SU-DHL-6 (cell line): ENCODE results near the gene KRT32.

ENCODE experiments used
- H2AFZ ChIP-seq: fragments of 200-600 bp; sonication (generic); 2 replicates; pipeline ENCODE4 v1.6.1; 2014; ENCODE audit warnings: low read depth, mild to moderate bottlenecking, moderate library complexity, mixed read lengths, antibody characterized with exemption, low read length; ENCODE audit not compliant: severe bottlenecking
- H3F3A ChIP-seq: fragments of 200-600 bp; shearing (Covaris generic); 2 replicates; pipeline ENCODE4 v1.6.0; 2016; ENCODE audit warnings: antibody characterized with exemption, mild to moderate bottlenecking; ENCODE audit not compliant: insufficient read depth
- H3K27ac ChIP-seq: fragments of 200-600 bp; sonication (generic); 2 replicates; pipeline ENCODE4 v1.5.1; 2016; ENCODE audit warnings: low read depth, mild to moderate bottlenecking, low read length, moderate library complexity, mixed read lengths
- H3K27me3 ChIP-seq: fragments of 200-600 bp; sonication (generic), shearing (Covaris generic); 2 replicates; pipeline ENCODE4 v1.6.0; 2014; ENCODE audit warnings: mild to moderate bottlenecking, low read length
- H3K36me3 ChIP-seq: fragments of 200-600 bp; sonication (generic); 2 replicates; pipeline ENCODE4 v1.6.1; 2014; ENCODE audit warnings: mild to moderate bottlenecking, low read length, mixed read lengths
- H3K4me2 ChIP-seq: fragments of 300-600, 200-600 bp; shearing (Covaris generic), sonication (generic); 2 replicates; pipeline ENCODE4 v1.6.0; 2014; ENCODE audit warnings: low read length, low read depth, mild to moderate bottlenecking; ENCODE audit not compliant: poor library complexity, severe bottlenecking
- H3K4me3 ChIP-seq: fragments of 200-600 bp; sonication (generic); 2 replicates; pipeline ENCODE4 v1.5.1; 2014; ENCODE audit warnings: antibody characterized with exemption, low read length, mild to moderate bottlenecking, mixed read lengths; ENCODE audit not compliant: insufficient read depth, poor library complexity, severe bottlenecking
- H3K79me2 ChIP-seq: fragments of 200-600 bp; sonication (generic); 2 replicates; pipeline ENCODE4 v1.6.1; 2014; ENCODE audit warnings: mild to moderate bottlenecking, low read length, moderate library complexity; ENCODE audit not compliant: insufficient read depth
- H3K9ac ChIP-seq: fragments of 200-600 bp; sonication (generic); 2 replicates; pipeline ENCODE4 v1.7.0; 2014; ENCODE audit warnings: mild to moderate bottlenecking, low read length
- H3K9me2 ChIP-seq: fragments of 200-600 bp; sonication (generic); replicated peaks from 2 replicates; pipeline ENCODE4 v1.6.1; 2014; ENCODE audit warnings: low read length; ENCODE audit not compliant: insufficient read depth
- H3K9me3 ChIP-seq: fragments of 200-600 bp; sonication (generic); 2 replicates; pipeline ENCODE4 v1.6.1; 2014; ENCODE audit warnings: low read length, mixed read lengths; ENCODE audit not compliant: insufficient read depth
- H4K20me1 ChIP-seq: fragments of 200-600 bp; sonication (generic); 2 replicates; pipeline ENCODE4 v1.6.1; 2014; ENCODE audit warnings: low read depth, mild to moderate bottlenecking, antibody characterized with exemption, low read length, moderate library complexity, mixed read lengths
- EZH2phosphoT487 ChIP-seq: fragments of 200-600 bp; sonication (generic), shearing (Covaris generic); conservative IDR thresholded peaks from 2 replicates; pipeline ENCODE4 v1.6.1; 2018; ENCODE audit warnings: mild to moderate bottlenecking, antibody characterized with exemption, low read length, moderate library complexity, mixed read lengths
- TF ChIP-seq, protein P1 (sequence below): fragments of 200-600 bp; sonication (generic); IDR thresholded peaks from one replicate; pipeline ENCODE4 v1.5.1; 2017; ENCODE audit warnings: antibody characterized with exemption, mild to moderate bottlenecking, low read length, moderate library complexity; ENCODE audit not compliant: insufficient read depth, poor library complexity, severe bottlenecking

KRT32 gene

DNA sequence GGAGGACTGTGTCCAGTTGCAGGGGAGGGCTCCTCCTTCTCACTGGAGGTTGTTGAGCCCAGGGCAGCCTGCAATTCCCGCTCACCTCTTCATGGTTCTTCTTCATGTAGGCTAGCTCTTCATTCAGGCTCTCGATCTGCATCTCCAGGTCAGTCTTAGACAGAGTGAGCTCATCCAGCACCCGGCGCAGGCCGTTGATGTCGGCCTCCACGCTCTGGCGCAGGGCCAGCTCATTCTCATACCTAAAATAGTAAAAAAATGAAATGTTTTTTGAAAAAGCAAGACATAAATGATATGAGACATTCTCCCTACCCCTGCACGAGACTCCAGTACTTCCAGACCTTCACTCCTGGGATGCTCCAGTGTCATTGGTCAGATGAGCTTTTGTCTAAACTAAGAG lies 36.0 kb upstream of the KRT32 start:
- Histone ChIP-seq H2AFZ (no peak overlapping the region), H3F3A (no peaks in the 10 kb centered on the region), H3K36me3 (no peaks in the 10 kb centered on the region), H3K9me2 (no peaks in the 10 kb centered on the region), H3K9me3 (no peaks in the 10 kb centered on the region), H3K79me2 (no peaks in the 10 kb centered on the region), H3K27ac (no peak overlapping the region), H4K20me1 (no peaks in the 10 kb centered on the region), H3K4me2 (no peak overlapping the region), H3K4me3 (no peak overlapping the region), H3K27me3 (no peaks in the 10 kb centered on the region), H3K9ac (no peak overlapping the region)
- TF ChIP-seq, protein P1, sequence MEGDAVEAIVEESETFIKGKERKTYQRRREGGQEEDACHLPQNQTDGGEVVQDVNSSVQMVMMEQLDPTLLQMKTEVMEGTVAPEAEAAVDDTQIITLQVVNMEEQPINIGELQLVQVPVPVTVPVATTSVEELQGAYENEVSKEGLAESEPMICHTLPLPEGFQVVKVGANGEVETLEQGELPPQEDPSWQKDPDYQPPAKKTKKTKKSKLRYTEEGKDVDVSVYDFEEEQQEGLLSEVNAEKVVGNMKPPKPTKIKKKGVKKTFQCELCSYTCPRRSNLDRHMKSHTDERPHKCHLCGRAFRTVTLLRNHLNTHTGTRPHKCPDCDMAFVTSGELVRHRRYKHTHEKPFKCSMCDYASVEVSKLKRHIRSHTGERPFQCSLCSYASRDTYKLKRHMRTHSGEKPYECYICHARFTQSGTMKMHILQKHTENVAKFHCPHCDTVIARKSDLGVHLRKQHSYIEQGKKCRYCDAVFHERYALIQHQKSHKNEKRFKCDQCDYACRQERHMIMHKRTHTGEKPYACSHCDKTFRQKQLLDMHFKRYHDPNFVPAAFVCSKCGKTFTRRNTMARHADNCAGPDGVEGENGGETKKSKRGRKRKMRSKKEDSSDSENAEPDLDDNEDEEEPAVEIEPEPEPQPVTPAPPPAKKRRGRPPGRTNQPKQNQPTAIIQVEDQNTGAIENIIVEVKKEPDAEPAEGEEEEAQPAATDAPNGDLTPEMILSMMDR: no peak
- TF ChIP-seq EZH2phosphoT487: no peak

- Histone ChIP-seq H3K27ac (no peak overlapping the region), H3K9me2 (no peaks in the 10 kb centered on the region), H3K79me2 (no peaks in the 10 kb centered on the region), H3K27me3 (no peaks in the 10 kb centered on the region), H3K9me3 (no peaks in the 10 kb centered on the region), H3K36me3 (no peaks in the 10 kb centered on the region), H2AFZ (no peak overlapping the region), H3K4me2 (no peak overlapping the region), H3K4me3 (no peak overlapping the region), H3K9ac (no peak overlapping the region), H3F3A (no peaks in the 10 kb centered on the region), H4K20me1 (no peaks in the 10 kb centered on the region)
- TF ChIP-seq, protein P1: no peak
- no peak for TF ChIP-seq EZH2phosphoT487
Observed at GRCh38 chr17:41500131-41500911, 33.1 kb upstream of the KRT32 start.

DNA sequence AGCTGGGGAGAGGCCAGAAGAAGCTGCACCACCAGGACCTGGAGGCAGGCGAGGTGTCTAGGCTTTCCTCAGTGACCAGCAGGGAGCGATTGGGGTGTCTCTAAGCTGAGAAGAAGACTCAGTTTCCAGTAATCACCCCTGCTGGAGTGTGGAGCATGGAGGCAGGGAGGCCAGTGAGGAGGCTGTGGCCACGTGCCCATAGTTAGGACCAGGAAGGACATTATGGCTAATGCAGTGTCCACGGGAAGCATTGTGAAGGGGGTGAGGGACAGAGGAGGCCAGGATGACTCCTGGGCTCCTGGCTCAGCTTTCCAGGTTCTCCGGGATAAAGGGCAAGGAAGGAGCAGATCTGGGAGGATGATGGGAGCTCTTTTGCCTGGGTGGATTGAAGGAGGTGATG lies 32.5 kb upstream of the KRT32 start:
- no peak overlapping the region for H3K27ac ChIP-seq
- H3K79me2 ChIP-seq: no peaks in the 10 kb centered on the region
- TF ChIP-seq, protein P1: no peak
- H3K27me3 ChIP-seq: no peaks in the 10 kb centered on the region
- H3K9me2 ChIP-seq: no peaks in the 10 kb centered on the region
- H3K9me3 ChIP-seq: no peaks in the 10 kb centered on the region
- H3K4me2 ChIP-seq: no peak overlapping the region
- no peaks in the 10 kb centered on the region for H3F3A ChIP-seq
- H4K20me1 ChIP-seq: no peaks in the 10 kb centered on the region
- no peak overlapping the region for H3K4me3 ChIP-seq
- H2AFZ ChIP-seq: no peak overlapping the region
- no peaks in the 10 kb centered on the region for H3K36me3 ChIP-seq
- H3K9ac ChIP-seq: no peak overlapping the region
